ENCODE data around the gene TMPRSS4. TPM values are rescaled to one million over a fixed set of nuclear protein-coding genes. Genes with fewer than 3 reads are reported as not detected.

The TMPRSS4 gene
- total and polyA plus RNA-seq, 4 donors, result 0.08 to 0.33 (median 0.24) TPM; not detected in 1

DNA sequence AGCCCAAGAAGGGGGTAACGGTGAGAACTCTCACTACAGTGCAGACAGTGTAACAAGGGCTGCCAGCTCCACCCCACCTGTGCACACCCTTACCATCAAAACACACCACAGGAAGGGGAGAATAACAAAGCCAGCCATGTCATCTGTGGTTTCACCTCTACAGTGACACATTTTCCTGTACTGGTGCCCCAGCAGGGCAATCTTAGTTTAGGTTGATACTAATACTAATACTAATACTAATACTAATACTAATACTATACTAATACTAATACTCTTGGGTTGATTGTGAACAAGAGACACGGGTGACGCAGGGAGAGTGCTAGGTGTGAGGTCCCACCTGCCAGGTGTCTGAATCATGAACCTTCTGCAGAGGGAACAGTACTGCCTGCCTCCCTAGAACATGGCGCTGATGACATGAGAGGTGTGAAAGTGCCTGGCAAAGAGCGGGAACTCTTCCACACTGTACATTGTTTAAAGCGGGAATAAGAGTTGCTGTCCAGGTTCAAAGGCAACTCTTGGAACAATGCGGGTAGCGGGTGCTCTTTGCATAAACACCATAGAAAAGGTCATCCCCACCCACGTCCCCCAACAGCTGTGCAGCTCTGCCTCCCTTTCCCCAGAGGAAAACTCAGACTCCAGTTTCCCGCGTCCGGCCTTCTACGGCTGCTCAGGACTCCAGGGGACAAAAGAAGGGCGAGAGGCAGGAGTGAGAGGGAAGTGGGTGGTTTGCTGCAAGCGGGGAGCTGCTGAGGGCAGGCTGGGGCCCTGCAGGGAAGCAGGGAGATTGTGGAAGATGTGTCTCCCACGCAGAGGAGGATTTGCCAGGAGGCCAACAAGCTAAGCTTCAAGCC, 25.0 kb upstream of the TMPRSS4 start:
- H3K9me3 ChIP-seq (ENCODE audit: control insufficient read depth in 4 of 4, low read length in 3 of 4), result no peaks in the 10 kb centered on the region
- no peak for DNase-seq (ENCODE audit: low spot score)
- TF ChIP-seq HNF4G (IDR thresholded peaks at IDR 0.05) (no peak), EGR1 (IDR thresholded peaks at IDR 0.05; ENCODE audit: low read depth in 2 of 2) (no peak), GABPA (IDR thresholded peaks at IDR 0.05 in 1 of 2, conservative IDR thresholded peaks at IDR 0.05 in 1 of 2) (no peak), TAF1 (conservative IDR thresholded peaks at IDR 0.05) (no peak), FOXA2 (IDR thresholded peaks at IDR 0.05) (no peak), NR2F2 (IDR thresholded peaks at IDR 0.05) (no peak), YY1 (IDR thresholded peaks at IDR 0.05) (no peak), HNF4A (conservative IDR thresholded peaks at IDR 0.05) (no peak), FOXA1 (IDR thresholded peaks at IDR 0.05) (no peak), RXRA (IDR thresholded peaks at IDR 0.05) (no peak), JUND (IDR thresholded peaks at IDR 0.05) (no peak), SP1 (IDR thresholded peaks at IDR 0.05) (no peak), RAD21 (IDR thresholded peaks at IDR 0.05) (no peak)
- TF ChIP-seq, protein P1, sequence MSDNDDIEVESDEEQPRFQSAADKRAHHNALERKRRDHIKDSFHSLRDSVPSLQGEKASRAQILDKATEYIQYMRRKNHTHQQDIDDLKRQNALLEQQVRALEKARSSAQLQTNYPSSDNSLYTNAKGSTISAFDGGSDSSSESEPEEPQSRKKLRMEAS (IDR thresholded peaks at IDR 0.05), result no peak
- TF ChIP-seq, protein P2, sequence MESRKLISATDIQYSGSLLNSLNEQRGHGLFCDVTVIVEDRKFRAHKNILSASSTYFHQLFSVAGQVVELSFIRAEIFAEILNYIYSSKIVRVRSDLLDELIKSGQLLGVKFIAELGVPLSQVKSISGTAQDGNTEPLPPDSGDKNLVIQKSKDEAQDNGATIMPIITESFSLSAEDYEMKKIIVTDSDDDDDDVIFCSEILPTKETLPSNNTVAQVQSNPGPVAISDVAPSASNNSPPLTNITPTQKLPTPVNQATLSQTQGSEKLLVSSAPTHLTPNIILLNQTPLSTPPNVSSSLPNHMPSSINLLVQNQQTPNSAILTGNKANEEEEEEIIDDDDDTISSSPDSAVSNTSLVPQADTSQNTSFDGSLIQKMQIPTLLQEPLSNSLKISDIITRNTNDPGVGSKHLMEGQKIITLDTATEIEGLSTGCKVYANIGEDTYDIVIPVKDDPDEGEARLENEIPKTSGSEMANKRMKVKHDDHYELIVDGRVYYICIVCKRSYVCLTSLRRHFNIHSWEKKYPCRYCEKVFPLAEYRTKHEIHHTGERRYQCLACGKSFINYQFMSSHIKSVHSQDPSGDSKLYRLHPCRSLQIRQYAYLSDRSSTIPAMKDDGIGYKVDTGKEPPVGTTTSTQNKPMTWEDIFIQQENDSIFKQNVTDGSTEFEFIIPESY (IDR thresholded peaks at IDR 0.05), result no peak
- TF ChIP-seq, protein P3, sequence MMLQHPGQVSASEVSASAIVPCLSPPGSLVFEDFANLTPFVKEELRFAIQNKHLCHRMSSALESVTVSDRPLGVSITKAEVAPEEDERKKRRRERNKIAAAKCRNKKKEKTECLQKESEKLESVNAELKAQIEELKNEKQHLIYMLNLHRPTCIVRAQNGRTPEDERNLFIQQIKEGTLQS (IDR thresholded peaks at IDR 0.05), result no peak
- TF ChIP-seq, protein P4, sequence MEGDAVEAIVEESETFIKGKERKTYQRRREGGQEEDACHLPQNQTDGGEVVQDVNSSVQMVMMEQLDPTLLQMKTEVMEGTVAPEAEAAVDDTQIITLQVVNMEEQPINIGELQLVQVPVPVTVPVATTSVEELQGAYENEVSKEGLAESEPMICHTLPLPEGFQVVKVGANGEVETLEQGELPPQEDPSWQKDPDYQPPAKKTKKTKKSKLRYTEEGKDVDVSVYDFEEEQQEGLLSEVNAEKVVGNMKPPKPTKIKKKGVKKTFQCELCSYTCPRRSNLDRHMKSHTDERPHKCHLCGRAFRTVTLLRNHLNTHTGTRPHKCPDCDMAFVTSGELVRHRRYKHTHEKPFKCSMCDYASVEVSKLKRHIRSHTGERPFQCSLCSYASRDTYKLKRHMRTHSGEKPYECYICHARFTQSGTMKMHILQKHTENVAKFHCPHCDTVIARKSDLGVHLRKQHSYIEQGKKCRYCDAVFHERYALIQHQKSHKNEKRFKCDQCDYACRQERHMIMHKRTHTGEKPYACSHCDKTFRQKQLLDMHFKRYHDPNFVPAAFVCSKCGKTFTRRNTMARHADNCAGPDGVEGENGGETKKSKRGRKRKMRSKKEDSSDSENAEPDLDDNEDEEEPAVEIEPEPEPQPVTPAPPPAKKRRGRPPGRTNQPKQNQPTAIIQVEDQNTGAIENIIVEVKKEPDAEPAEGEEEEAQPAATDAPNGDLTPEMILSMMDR (IDR thresholded peaks at IDR 0.05; ENCODE audit: low read depth, low read length, missing input control), result no peak
- TF ChIP-seq, protein P5, sequence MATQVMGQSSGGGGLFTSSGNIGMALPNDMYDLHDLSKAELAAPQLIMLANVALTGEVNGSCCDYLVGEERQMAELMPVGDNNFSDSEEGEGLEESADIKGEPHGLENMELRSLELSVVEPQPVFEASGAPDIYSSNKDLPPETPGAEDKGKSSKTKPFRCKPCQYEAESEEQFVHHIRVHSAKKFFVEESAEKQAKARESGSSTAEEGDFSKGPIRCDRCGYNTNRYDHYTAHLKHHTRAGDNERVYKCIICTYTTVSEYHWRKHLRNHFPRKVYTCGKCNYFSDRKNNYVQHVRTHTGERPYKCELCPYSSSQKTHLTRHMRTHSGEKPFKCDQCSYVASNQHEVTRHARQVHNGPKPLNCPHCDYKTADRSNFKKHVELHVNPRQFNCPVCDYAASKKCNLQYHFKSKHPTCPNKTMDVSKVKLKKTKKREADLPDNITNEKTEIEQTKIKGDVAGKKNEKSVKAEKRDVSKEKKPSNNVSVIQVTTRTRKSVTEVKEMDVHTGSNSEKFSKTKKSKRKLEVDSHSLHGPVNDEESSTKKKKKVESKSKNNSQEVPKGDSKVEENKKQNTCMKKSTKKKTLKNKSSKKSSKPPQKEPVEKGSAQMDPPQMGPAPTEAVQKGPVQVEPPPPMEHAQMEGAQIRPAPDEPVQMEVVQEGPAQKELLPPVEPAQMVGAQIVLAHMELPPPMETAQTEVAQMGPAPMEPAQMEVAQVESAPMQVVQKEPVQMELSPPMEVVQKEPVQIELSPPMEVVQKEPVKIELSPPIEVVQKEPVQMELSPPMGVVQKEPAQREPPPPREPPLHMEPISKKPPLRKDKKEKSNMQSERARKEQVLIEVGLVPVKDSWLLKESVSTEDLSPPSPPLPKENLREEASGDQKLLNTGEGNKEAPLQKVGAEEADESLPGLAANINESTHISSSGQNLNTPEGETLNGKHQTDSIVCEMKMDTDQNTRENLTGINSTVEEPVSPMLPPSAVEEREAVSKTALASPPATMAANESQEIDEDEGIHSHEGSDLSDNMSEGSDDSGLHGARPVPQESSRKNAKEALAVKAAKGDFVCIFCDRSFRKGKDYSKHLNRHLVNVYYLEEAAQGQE (IDR thresholded peaks at IDR 0.05), result no peak
- H3K36me3 ChIP-seq (ENCODE audit: control insufficient read depth in 4 of 4, insufficient read depth in 3 of 4, low read depth in 1 of 4, low read length in 3 of 4), result no peaks in the 10 kb centered on the region
- 88% methylated on average over 16 of the region's 16 CpGs for WGBS
- no peak overlapping the region for H3K9ac ChIP-seq (ENCODE audit: low read depth in 1 of 2, low read length in 2 of 2)
- no peak overlapping the region for H3K27ac ChIP-seq (ENCODE audit: low read depth in 1 of 2, low read length in 2 of 2)
- H3K27me3 ChIP-seq (ENCODE audit: control insufficient read depth in 4 of 4, insufficient read depth in 4 of 4, low read length in 3 of 4), result no peaks in the 10 kb centered on the region
- H3K4me1 ChIP-seq (ENCODE audit: control insufficient read depth in 4 of 4, insufficient read depth in 4 of 4, low read length in 3 of 4), result no peaks in the 10 kb centered on the region
- H3K4me3 ChIP-seq (ENCODE audit: low read depth in 1 of 3, low read length in 3 of 3), result no peak overlapping the region
